ENCODE measurements around the gene KRT33B. TPM values are rescaled to one million over a fixed set of nuclear protein-coding genes. Genes with fewer than 3 reads are reported as not detected.

Gene KRT33B
- total RNA-seq, 1 experiment from 2014 or later = not detected

DNA sequence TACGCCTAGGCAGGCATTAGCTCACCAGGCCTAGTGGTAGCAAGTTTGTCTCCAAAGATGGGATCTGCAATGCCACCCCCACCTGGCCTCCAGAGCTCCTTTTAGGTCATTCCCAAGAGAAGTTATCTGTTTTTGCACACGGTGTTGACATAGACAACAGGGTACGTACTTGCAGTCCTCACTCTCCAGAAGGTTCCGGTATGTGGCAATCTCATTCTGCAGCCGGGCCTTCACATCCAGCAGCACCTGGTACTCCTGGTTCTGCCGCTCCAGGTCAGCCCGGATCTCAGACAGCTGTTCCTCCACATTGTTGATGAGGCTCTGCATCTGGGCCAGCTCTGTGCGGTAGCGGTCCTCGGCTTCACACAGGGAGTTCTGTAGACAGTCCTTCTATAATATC is 37.6 kb upstream of the KRT33B start:
- H3K4ac ChIP-seq (ENCODE audit: low read depth, low read length) = no peak overlapping the region
- H3K79me1 ChIP-seq (ENCODE audit: insufficient read depth, low read depth, low read length, poor library complexity, severe bottlenecking) = no peaks in the 10 kb centered on the region
- DNase-seq = no peak
- H3K27me3 ChIP-seq (ENCODE audit: insufficient read depth, low read length) = no peaks in the 10 kb centered on the region
- no peak overlapping the region for H4K5ac ChIP-seq (ENCODE audit: insufficient read length, low read depth, low read length)
- H2BK5ac ChIP-seq (ENCODE audit: insufficient read length, low read length) = no peak overlapping the region
- H4K91ac ChIP-seq (ENCODE audit: insufficient read length, low read depth, low read length) = no peak overlapping the region
- H2BK120ac ChIP-seq (ENCODE audit: low read depth, low read length, poor library complexity, severe bottlenecking) = no peak overlapping the region
- H3K14ac ChIP-seq (ENCODE audit: insufficient read depth, low read length) = no peak overlapping the region
- H3K4me1 ChIP-seq (ENCODE audit: insufficient read depth, low read length) = 0 out of 2 replicates have a peak, but pooled peaks cover 2% of the 10 kb centered on the region
- H3K4me1 Mint-ChIP-seq = peaks cover 16% of the 10 kb centered on the region in 2 experiments
- H2AK5ac ChIP-seq (ENCODE audit: insufficient read length, low read length) = no peak overlapping the region
- no peaks in the 10 kb centered on the region for H3K23me2 ChIP-seq (ENCODE audit: insufficient read length, low read depth, low read length, poor library complexity, severe bottlenecking)
- no peak overlapping the region for H2BK20ac ChIP-seq (ENCODE audit: low read depth, low read length, poor library complexity, severe bottlenecking)
- no peak overlapping the region for H3T11ph ChIP-seq (ENCODE audit: low read length)
- H3K36me3 Mint-ChIP-seq (ENCODE audit: insufficient read depth in 1 of 3, low read depth in 3 of 3) = no peaks in the 10 kb centered on the region
- no peak overlapping the region for H3K23ac ChIP-seq (ENCODE audit: insufficient read length, low read depth, low read length)
- no peak overlapping the region for H2BK12ac ChIP-seq (ENCODE audit: insufficient read length, low read depth, low read length)
- TF ChIP-seq CTCF (conservative IDR thresholded peaks at IDR 0.05) = no peak
- H3K79me2 ChIP-seq (ENCODE audit: insufficient read depth, low read length) = no peaks in the 10 kb centered on the region
- H3K27ac ChIP-seq (ENCODE audit: insufficient read length, low read depth, low read length) = no peak overlapping the region
- no peaks in the 10 kb centered on the region for H4K20me1 ChIP-seq (ENCODE audit: control insufficient read depth, insufficient read depth, insufficient read length)
- H2BK15ac ChIP-seq (ENCODE audit: low read depth, low read length) = no peak overlapping the region
- H2AFZ ChIP-seq (ENCODE audit: low read length) = no peak overlapping the region
- H3K56ac ChIP-seq (ENCODE audit: insufficient read length, low read depth, low read length) = no peak overlapping the region
- H3K9ac ChIP-seq (ENCODE audit: extremely low read depth, insufficient read length, low read length) = no peak overlapping the region
- H4K8ac ChIP-seq (replicated peaks; ENCODE audit: insufficient read length, low read depth, low read length) = no peak overlapping the region
- H3K4me2 ChIP-seq (ENCODE audit: insufficient read depth, insufficient read length, low read length) = no peak overlapping the region
- WGBS (ENCODE audit: extremely low coverage, insufficient read length, low lambda C conversion rate) = no CpG with 5 or more reads among the region's 10 CpGs
- no peak overlapping the region for H3K18ac ChIP-seq (ENCODE audit: insufficient read length, low read depth, low read length)
- H3K4me3 Mint-ChIP-seq = no peak overlapping the region
- no peaks in the 10 kb centered on the region for H3K9me3 ChIP-seq (ENCODE audit: control insufficient read depth, low read depth, low read length)
- peaks cover 3% of the 10 kb centered on the region for H3K27me3 Mint-ChIP-seq (ENCODE audit: low read depth)
- no peak overlapping the region for H3K27ac Mint-ChIP-seq
- no peaks in the 10 kb centered on the region for H3K9me3 Mint-ChIP-seq

Measured in H9 (cell line).